ENCODE results near the gene TTLL4.

GRCh38 chr2:218786133-218786532, 75.5 kb downstream of the TTLL4 start:
- no peak for TF ChIP-seq POLR2A (IDR thresholded peaks at IDR 0.05)
- no peak for TF ChIP-seq CTCF (IDR thresholded peaks at IDR 0.05)

All from thyroid gland (tissue), 4 donors.